ENCODE data around the gene TEC. TPM values are rescaled to one million over a fixed set of nuclear protein-coding genes. Genes with fewer than 3 reads are reported as not detected.

Gene TEC
- total RNA-seq, 1 donor from 2014 or later = not detected

DNA sequence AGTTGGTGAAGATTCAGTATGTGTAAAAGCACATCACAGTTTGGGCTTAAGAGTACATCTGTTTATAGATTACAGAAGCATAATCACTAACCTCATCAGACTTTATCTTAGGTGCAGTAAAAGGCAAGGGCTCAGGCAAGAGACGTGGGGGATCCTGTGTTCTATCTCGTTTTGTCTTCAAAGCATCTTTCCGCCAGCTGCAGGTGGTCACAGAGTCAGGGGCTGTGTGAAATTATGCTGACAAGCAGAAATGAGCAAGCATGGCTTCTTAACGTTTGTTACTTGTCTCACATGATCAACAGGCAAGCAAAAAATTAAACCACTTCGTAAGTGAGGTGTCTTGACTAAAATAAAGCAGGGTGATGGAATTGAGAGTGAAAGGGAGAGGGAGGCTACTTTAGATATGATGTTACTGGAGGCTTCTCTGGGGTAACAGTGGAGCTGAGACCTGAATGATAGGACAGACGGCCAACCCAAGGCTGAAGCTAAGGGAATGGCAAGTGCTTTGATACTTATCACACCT lies 1.4 kb upstream of the TEC start:
- no peaks in the 10 kb centered on the region for H3K36me3 ChIP-seq
- TF ChIP-seq EZH2phosphoT487 (IDR thresholded peaks at IDR 0.05) (no peak), EZH2 (IDR thresholded peaks at IDR 0.05) (no peak)
- TF ChIP-seq, protein P1, sequence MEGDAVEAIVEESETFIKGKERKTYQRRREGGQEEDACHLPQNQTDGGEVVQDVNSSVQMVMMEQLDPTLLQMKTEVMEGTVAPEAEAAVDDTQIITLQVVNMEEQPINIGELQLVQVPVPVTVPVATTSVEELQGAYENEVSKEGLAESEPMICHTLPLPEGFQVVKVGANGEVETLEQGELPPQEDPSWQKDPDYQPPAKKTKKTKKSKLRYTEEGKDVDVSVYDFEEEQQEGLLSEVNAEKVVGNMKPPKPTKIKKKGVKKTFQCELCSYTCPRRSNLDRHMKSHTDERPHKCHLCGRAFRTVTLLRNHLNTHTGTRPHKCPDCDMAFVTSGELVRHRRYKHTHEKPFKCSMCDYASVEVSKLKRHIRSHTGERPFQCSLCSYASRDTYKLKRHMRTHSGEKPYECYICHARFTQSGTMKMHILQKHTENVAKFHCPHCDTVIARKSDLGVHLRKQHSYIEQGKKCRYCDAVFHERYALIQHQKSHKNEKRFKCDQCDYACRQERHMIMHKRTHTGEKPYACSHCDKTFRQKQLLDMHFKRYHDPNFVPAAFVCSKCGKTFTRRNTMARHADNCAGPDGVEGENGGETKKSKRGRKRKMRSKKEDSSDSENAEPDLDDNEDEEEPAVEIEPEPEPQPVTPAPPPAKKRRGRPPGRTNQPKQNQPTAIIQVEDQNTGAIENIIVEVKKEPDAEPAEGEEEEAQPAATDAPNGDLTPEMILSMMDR (IDR thresholded peaks at IDR 0.05) = no peak
- no peak overlapping the region for H3K4me3 ChIP-seq
- no peaks in the 10 kb centered on the region for H3K9me3 ChIP-seq (ENCODE audit: low read depth)
- Mint-ChIP-seq H3K4me1 (peaks cover 2% of the 10 kb centered on the region), H3K4me3 (peak overlapping the region; percentile 44), H3K27me3 (ENCODE audit: insufficient read depth, low read depth) (peaks cover 16% of the 10 kb centered on the region), H3K36me3 (no peaks in the 10 kb centered on the region), H3K27ac (no peak overlapping the region), H3K9me3 (peaks cover 4% of the 10 kb centered on the region)
- H2AFZ ChIP-seq (replicated peaks) = no peak overlapping the region
- H3K79me2 ChIP-seq (ENCODE audit: low read depth) = no peaks in the 10 kb centered on the region
- H3K9ac ChIP-seq = no peak overlapping the region
- peaks cover 33% of the 10 kb centered on the region for H3K27me3 ChIP-seq
- H4K20me1 ChIP-seq (ENCODE audit: low read depth) = no peaks in the 10 kb centered on the region
- H3K4me1 ChIP-seq = no peaks in the 10 kb centered on the region
- no peak overlapping the region for H3K4me2 ChIP-seq
- DNase-seq (ENCODE audit: low spot score) = no peak
- no peak overlapping the region for H3K27ac ChIP-seq
- peaks cover 9% of the 10 kb centered on the region for H3F3A ChIP-seq (ENCODE audit: low read depth)

DNA sequence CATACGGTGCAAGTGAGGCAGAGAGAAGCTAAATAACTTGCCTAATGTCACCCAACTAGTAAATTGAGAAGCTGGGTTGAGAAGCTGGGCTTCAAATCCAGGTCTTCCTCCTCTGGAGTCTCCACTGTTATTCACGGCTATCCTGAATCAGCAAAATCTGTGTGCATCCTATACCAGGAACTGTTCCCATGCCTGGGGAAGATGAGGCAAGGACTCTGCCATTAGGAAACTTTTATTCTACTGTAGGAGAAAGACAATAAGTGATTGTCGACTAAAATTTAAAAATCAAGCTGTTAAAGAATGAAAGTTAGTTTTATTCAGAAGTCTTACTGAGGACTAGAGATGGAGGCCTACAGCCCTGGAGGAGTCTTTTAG lies 872 bp upstream of the TEC start:
- Histone ChIP-seq H3K9me3 (ENCODE audit: low read depth) (no peaks in the 10 kb centered on the region), H3K4me3 (peak overlapping the region; percentile 74), H4K20me1 (ENCODE audit: low read depth) (no peaks in the 10 kb centered on the region), H2AFZ (replicated peaks) (peak overlapping the region; percentile 77), H3K27ac (no peak overlapping the region), H3F3A (ENCODE audit: low read depth) (peaks cover 9% of the 10 kb centered on the region), H3K27me3 (peaks cover 33% of the 10 kb centered on the region), H3K79me2 (ENCODE audit: low read depth) (no peaks in the 10 kb centered on the region), H3K9ac (no peak overlapping the region), H3K4me2 (peak overlapping the region; percentile 66), H3K36me3 (no peaks in the 10 kb centered on the region), H3K4me1 (no peaks in the 10 kb centered on the region)
- Mint-ChIP-seq H3K4me1 (peaks cover 2% of the 10 kb centered on the region), H3K27me3 (ENCODE audit: insufficient read depth, low read depth) (peaks cover 15% of the 10 kb centered on the region), H3K9me3 (peaks cover 4% of the 10 kb centered on the region), H3K36me3 (no peaks in the 10 kb centered on the region), H3K4me3 (peak overlapping the region; percentile 94), H3K27ac (no peak overlapping the region)
- TF ChIP-seq EZH2 (IDR thresholded peaks at IDR 0.05) = no peak
- no peak for TF ChIP-seq EZH2phosphoT487 (IDR thresholded peaks at IDR 0.05)
- TF ChIP-seq, protein P1 (IDR thresholded peaks at IDR 0.05) = no peak
- no peak for DNase-seq (ENCODE audit: low spot score)

DNA sequence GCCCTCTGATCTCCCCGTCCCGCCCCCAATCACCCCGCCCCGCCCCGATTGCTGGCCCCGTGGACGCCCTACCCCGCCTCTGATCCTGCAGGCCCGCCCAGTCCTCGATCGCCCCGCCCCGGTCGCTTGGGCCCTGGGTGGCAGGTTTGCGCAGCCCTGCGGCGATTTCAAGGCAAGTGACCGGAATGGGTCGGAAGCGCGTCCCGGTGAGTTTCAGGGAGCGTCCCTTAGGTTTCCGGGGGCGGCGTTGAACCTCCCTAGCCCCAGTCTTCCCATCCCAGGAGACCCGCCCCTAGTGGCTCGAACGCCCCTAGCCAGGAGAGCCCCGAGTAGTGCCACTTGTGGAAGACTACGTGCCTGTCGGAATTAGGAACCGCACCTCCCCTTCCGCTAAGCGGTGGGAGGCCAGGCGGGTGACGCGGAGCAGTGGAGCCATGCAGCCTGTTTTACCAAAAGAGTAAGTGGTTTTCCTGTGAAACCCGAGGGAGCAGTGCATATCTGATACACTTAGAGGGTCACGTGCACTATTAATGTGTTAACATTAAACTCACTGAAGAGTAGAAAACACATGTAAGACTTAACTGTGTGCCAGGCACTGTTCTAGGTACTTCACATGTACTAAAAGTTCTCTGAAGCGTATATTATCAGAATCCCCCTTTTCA lies 354 bp upstream of the TEC start:
- Histone ChIP-seq H3K4me2 (peak overlapping the region; percentile 66), H3K4me3 (peak overlapping the region; percentile 74), H3K9me3 (ENCODE audit: low read depth) (no peaks in the 10 kb centered on the region), H2AFZ (replicated peaks) (peak overlapping the region; percentile 99), H3K27me3 (peaks cover 33% of the 10 kb centered on the region), H3K79me2 (ENCODE audit: low read depth) (no peaks in the 10 kb centered on the region), H3K36me3 (no peaks in the 10 kb centered on the region), H3F3A (ENCODE audit: low read depth) (peaks cover 9% of the 10 kb centered on the region), H3K4me1 (no peaks in the 10 kb centered on the region), H3K9ac (no peak overlapping the region), H3K27ac (no peak overlapping the region), H4K20me1 (ENCODE audit: low read depth) (no peaks in the 10 kb centered on the region)
- no peaks in the 10 kb centered on the region for H3K36me3 Mint-ChIP-seq
- no peak for TF ChIP-seq EZH2phosphoT487 (IDR thresholded peaks at IDR 0.05)
- TF ChIP-seq EZH2 (IDR thresholded peaks at IDR 0.05) = no peak
- TF ChIP-seq, protein P1 (IDR thresholded peaks at IDR 0.05) = peak; percentile 43
- H3K4me3 Mint-ChIP-seq = peak overlapping the region; percentile 94
- DNase-seq (ENCODE audit: low spot score) = peak; percentile 93
- no peak overlapping the region for H3K27ac Mint-ChIP-seq
- peaks cover 13% of the 10 kb centered on the region for H3K27me3 Mint-ChIP-seq (ENCODE audit: insufficient read depth, low read depth)
- H3K4me1 Mint-ChIP-seq = peaks cover 2% of the 10 kb centered on the region
- H3K9me3 Mint-ChIP-seq = peaks cover 4% of the 10 kb centered on the region

All from neural progenitor cell (in vitro differentiated cells).